ENCODE results near the gene GOLGA8N.
"Not testable (repeated sequence)": the region's sequence is repeated elsewhere in the genome, so short reads cannot be mapped to it uniquely, and the experiment has no call there.

GOLGA8N gene

DNA sequence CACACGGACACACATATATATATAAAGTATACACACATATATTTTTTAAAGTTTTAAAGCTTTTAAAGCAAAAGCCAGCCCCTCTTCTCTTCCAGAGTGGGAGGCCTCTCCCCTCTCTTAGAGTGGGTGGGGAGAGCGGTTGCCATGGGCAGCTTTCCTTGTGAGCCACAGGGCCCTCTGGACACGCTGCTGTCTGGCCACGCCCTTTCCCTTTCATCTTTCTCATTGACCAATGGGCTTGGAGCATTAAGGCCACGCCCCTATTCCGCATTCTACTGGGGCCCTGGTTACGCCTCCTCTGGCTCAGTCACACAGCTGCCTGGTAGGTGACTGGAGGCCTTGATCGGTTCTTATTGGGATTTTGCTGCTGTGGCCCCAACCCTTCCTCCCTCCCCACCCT is at the start of gene GOLGA8N:
GOLGA8N (plus strand) TSS at position 306 of the 400 bp plus-strand sequence.
- not testable (repeated sequence) for FAIRE-seq

DNA sequence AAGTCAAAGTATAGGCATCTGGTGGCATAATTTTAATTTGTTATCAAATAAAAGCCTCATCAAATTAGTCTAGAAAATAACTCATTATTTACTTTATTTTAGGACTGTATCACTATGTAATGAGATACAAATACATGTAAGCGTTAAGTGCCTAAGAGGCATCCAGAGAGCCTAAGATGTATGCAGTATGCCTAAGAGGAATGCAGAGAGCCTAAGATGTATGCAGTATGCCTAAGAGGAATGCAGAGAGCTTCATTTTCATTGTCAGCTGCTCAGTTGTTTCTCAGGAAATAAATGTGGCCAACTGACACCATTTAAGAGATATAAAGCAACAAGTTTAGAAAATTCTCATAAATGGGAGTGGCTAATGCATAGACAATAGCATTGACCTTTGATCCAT is 49.8 kb upstream of the GOLGA8N start:
- FAIRE-seq = not testable (repeated sequence)

DNA sequence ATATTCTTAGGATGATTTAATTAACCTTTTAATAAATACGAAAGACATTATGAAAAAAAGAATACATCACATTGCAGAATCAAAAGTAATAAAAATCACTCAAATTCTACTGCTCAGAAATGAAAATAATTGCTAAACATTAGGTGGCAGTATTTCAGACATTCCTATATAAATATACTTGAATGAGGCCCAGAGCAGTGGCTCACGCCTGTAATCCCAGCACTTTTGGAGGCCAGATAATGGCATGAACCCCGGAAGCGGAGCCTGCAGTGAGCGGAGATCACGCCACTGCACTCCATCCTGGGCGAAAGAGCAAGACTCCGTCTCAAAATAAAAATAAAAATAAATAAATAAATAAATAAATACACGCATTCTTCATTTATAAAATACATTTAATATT is 48.1 kb upstream of the GOLGA8N start:
- peak; percentile 78 for FAIRE-seq

DNA sequence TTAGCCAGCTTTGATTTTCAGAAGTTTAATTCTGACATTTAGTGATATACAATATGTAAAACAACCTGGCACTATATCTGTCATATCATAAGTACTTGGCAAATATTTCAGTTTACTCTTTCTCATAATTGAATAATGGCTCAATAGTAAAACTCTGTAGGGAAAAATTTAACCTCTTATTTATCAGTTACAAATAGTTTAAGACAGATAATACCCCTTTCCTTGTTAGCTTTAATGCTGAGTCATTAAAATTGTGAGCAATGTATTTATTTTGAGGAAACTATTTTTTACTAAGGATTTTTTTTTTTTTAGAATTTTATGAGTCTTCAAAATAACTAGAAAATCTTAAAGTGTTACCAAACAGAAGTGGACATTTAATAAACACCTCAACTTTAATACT is 38.7 kb upstream of the GOLGA8N start:
- FAIRE-seq = not testable (repeated sequence)

DNA sequence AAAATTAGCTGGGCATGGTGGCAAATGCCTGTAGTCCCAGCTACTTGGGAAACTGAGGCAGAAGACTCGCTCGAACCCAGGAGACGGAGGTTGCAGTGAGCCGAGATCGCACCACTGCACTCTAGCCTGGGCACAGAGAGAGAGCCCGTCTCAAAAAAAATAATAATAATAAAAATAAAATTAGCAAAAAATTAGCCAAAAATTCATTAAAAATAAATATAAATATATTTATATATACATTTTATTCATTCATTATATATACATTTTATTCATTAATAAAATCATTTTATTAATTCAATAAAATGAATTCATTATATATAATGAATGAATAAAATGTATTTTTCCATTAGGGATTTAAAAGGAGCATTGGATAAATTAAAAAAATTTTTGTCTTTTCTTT is 31.1 kb upstream of the GOLGA8N start:
- peak; percentile 60 for FAIRE-seq

DNA sequence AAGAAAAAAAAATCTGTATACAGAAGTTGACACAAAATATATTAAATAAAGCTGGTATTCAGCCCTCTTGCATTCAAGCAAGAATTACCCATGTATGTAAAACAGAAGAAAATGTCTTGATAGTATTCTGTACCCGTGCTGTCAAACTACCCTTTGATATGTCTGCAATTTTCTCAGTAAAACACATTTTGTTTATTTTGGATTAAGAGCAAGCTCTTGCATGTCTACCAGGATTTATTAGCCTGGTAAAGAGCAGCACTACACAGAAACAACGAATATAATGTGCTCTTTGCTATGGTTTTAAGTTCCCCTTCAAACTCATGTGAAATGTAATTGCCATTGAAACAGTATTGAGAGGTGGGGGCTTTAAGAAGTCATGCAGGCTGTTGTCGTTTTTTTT is 24.3 kb upstream of the GOLGA8N start:
- not testable (repeated sequence) for FAIRE-seq

DNA sequence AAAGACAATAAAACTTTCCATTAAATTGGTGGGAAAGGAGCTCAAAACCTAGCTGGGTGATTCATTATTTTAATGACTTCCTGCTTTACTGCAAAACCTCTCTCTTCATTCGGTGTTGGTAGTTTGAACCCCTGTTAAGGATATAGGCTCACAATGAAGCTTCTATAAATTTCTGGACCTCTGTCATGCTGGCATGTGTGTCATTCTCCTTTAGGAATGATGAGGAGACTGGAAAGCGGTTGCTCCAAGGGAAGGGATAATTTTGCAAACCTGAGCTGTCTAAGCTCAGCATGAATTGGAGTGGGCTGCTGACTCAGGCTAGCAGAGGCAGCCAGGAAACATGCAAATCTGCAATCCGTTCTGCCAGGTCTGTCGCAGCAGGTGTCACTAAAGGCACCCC is 14.8 kb upstream of the GOLGA8N start:
- FAIRE-seq = not testable (repeated sequence)

DNA sequence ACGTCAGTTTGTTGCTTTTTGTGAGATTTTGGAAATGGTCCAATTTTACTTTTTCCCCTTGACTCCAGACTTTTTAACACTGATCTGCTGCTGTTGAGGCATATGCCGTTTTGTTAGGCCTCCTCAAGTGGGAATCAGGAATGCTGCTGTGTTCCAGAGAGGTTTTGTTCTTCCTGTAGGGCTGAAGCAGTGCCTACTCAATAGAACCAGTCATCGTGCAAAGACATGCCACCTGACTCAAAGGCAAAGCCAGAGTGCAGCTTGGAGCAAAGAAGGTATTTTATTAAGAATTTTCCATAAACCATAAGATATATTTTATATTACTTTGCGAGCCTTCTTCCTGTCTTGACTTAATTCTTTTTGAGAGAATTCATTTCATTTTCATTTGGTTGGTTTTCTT is 7.4 kb upstream of the GOLGA8N start:
- FAIRE-seq = not testable (repeated sequence)

DNA sequence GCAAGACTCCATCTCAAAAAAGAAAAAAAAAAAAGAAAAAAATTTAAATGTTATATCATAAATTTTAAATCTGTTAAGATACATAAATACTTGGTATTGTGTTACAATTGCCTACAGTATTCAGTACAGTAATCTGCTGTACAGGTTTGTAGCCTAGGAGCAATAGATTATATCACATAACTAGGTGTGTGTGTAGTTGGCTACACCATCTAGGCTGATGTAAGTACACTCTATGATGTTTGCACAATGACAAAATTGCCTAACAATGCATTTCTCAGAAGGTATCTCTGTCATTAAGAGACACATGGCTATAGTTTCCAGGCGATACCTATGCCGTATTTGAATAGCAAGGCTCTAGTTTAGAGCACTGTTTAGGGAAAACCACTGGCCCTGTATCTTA is 16.3 kb downstream of the GOLGA8N start:
- FAIRE-seq = not testable (repeated sequence)

DNA sequence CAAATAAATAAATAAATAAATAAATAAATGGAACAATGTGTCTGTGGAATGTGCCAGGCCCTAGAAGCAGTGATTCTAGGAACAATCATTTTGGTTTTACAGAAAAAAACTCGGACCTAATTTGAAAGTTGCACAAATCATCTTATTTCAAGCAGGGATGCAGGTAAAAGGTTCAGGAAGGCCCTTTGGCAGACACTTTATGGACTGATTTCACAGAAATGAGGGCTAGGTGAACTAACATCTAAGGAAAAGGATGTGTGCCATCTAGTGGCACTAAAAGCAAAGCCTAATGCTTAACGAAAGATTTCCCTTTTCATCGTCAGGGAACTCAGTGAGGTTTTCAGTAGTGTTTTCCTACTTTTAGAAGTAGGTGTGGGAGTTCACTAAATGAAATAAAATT is 17.5 kb downstream of the GOLGA8N start:
- peak; percentile 78 for FAIRE-seq

DNA sequence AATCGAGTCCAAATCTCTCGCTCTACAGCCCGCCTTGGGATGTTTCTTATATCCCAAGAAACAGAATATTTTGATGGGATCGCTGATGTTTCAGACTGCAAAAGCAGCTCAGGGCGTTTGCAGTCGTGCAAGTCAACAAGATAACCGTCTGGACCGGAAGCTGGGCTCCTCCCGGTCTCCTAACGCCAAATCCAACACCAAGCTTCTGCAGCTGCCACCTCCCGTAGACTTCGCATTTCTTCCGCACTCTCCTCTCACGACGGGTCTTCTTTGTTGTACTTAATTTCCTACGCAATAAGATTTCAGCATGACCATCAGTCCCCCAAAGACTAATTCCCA is 21.4 kb downstream of the GOLGA8N start:
- not testable (repeated sequence) for FAIRE-seq

DNA sequence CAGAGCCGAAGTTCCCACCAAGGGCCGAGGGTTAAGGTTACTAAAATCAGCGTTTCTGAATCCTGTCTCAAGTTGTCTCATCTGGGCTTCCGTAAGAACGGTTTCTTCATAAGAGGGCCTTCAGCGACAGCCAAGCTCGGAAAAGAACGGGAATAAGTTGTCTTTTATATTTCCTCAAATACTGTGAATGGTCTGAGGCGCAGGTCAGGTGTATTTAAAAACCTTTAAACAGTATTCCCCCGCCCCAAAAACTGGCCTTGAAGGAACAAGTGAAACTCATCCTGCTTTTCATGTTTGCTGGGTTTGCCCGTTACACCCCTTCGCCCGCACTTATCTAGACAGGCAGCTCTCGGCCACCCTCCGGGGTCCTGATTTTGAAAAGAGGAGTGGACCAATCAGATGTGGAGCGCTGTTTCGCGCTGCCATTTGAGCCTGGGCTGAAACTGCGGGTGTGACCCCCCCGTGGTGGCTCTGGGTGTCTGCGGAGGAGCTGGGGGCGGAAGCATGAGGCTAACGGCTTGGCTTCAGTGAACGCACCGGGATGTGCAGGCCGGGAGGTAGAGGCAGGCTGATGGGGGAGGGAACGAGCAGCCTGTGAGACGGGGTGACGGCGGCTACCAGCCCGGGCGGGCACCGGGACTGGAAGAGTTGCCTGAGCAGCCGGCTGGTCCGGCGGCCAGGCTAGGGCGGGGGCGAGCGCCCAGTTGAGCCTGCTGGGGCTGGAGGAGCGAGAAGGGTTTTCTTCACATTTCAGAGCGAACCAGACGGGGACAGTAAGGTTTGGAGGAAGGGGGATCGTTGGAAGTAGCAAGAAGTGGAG is 22.0 kb downstream of the GOLGA8N start, which contains the start of gene ARHGAP11A:
ARHGAP11A (plus strand) TSS at position 454 of the 820 bp plus-strand sequence. CDS start 708 bp downstream, outside the sequence.
- FAIRE-seq = peak; percentile 23

DNA sequence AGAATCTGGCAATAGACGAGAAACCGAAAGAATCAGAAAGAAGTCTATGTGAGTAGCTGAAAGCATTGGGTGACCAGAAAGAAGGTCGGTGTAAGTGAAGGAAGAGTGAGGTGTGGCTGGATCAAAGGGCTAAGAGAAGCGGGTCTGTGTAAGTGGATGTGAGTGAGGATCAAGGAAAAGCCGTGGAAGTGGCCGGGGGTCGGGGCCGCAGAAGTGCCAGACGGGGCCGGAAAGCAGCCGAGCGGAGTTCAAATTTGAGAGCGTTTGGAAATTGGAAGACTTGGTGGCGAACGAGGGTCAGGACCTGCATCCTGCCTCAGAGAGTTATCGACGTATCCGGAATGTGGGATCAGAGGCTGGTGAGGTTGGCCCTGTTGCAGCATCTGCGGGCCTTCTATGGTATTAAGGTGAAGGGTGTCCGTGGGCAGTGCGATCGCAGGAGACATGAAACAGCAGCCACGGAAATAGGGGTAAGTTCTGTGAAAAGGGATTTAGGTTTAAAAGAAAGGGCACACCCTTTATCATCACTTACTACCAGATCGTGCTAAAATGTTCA is 22.7 kb downstream of the GOLGA8N start:
- not testable (repeated sequence) for FAIRE-seq

DNA sequence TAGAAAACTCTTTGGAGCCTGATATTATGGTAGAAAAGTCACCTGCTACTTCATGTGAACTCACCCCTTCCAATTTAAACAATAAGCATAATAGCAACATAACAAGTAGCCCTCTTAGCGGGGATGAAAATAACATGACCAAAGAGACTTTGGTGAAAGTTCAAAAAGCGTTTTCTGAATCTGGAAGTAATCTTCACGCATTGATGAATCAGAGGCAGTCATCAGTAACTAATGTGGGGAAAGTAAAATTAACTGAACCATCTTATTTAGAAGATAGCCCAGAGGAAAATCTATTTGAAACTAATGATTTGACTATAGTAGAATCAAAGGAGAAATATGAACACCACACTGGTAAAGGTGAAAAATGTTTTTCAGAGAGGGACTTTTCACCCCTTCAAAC is 43.2 kb downstream of the GOLGA8N start:
- FAIRE-seq = no peak

DNA sequence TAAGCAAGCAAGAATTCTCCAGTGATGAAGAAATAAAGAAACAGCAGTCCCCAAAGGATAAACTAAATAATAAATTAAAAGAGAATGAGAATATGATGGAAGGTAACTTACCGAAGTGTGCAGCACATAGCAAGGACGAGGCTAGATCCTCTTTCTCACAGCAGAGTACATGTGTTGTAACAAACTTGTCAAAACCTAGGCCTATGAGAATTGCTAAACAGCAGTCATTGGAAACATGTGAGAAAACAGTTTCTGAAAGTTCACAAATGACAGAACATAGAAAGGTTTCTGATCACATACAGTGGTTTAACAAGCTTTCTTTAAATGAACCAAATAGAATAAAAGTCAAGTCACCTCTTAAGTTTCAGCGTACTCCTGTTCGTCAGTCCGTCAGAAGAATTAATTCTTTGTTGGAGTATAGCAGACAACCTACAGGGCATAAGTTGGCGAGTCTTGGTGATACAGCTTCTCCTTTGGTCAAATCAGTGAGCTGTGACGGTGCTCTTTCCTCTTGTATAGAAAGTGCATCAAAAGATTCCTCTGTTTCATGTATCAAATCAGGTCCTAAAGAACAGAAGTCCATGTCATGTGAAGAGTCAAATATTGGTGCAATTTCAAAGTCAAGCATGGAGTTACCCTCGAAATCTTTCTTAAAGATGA is 43.8 kb downstream of the GOLGA8N start:
- FAIRE-seq = no peak

DNA sequence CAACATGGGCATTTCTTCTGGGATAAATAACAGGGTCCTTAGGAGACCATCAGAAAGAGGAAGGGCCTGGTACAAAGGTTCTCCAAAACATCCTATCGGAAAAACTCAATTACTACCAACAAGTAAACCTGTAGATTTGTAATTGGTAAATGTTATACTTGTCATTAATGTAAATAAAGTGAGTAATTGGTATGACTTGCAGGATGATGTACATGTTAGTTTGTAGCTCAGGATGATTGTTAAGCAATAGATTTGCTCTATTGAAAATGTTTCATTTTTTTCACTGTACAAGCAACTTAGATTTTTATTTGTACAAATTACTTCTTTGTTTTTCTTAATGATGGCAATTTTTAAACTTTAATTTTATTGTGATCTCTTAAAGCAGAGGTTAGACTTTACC is 44.4 kb downstream of the GOLGA8N start:
- no peak for FAIRE-seq

DNA sequence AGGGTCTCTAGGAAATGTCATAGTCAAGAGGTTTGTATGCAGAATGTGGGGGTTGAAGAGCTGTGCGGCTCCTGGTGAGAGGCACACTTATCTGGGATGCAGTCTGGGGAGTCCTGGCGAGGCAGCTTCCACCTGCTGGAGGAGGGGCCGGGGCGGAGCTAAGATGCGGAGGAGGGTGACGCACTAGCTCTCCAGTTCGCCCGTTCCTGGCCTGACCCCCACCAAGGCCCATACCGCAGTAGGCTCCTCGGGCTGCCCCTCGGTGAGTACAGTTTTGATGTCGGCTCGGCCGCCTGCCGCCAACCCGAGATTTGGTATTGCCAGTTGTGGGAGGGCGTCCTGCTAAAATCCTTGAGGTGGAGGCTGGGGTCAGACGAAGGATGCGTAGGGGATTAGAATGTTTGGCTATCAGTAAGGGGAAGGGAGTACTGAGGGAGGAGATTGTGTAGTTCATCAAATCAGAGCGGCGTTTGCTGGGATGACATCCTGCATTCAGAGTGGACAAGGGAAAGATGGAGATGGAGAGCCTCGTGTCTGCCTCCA is 48.3 kb downstream of the GOLGA8N start, which contains the start of gene SCG5:
SCG5 (plus strand) TSS at position 194 of the 543 bp plus-strand sequence. CDS start 1,883 bp downstream, outside the sequence.
- no peak for FAIRE-seq

DNA sequence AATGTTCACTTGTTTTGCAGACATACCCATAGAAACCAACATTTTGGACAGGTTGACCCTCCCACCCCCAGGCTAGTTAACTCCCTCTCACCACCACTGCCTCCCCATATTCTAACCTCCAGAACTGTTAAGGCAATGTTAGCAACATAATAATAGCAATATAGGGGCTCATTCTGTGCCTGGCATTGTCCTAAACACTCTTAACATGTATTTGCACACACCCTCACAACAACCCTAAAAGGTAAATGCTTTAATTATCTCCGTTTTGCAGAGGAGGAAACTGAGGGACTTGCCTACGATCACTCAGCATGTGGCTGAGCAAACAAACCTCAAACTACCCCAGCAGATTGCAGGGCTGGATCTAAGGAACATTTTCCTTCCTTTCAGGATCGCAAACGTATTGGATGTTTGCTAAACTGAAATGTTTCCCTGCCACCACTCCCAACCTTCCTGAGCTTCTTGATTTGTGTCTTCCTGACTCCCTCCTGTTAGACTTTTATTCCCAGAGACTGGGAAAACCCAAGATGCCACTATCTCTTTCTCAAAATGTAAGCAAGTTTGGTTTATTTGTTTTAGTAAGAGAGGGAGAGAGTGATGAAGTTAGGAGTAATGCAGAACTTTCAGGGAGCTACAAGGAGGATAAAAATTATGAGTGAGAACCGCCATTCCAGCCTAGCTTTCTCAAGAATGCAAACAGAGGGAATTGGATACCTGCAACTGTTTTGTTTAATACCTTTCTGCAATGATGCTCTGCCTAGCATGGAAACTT is 49.6 kb downstream of the GOLGA8N start:
- no peak for FAIRE-seq

DNA sequence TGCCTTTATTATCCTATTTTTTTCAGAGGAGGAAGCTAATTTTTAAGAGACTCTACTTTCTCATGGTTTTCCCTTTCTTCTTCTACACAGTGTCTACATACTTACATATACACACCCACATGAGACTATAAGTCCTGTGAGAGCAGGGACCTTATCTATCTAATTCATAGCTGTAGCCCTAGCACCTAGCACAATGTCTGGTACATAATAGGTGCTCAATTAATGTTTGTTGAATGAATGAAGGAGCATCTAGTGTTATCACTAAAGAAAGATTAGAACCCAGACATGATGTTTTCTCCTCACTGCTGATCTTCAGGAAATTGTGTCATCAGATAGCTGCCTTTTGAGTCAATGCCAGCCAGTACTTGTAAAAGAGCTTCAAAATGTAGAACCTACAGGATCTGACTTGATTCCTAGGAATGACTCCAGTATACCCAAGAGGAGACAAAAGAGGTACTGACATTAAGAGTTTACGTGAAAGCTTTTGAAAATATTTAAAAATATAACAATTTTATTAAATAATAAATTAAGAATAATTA is 50.7 kb downstream of the GOLGA8N start:
- no peak for FAIRE-seq

DNA sequence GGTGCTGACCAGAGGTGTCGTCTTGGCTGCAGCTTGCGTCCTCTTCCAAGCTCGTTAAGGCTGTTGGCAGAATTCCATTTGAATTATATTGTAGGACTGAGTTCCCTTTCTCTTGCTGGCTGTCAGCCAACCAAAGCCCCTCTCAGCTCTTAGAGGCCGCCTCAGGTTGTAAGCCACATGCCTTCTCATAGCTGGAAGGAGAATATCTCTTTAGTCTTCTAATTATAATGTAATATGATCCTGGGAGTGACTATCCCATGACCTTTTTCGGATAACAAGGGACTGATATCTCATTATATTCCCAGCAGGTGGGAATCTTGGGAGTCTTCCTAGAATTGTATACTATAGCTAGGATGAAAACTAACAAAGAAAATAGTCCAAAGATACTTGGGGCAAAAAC is 53.0 kb downstream of the GOLGA8N start:
- FAIRE-seq = no peak

DNA sequence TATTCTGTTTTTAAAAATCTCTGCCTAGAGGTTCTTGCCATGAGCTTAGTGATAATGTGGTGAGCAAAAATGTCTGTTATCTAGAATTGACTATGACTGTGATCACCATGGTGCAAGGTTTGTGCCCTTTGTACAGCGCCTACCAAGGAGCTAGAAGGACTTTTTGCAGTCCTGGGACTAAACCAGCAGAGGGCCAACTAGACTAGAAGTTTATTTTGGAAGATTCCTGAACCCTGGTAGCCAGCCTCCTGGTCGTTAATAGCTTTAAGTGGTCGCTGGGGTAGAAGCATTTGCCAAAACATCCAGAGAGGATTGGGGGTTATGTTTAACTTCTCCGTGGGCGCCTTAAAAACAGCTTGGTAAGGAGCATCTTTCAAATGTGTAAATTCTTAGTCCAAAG is 56.1 kb downstream of the GOLGA8N start:
- no peak for FAIRE-seq

DNA sequence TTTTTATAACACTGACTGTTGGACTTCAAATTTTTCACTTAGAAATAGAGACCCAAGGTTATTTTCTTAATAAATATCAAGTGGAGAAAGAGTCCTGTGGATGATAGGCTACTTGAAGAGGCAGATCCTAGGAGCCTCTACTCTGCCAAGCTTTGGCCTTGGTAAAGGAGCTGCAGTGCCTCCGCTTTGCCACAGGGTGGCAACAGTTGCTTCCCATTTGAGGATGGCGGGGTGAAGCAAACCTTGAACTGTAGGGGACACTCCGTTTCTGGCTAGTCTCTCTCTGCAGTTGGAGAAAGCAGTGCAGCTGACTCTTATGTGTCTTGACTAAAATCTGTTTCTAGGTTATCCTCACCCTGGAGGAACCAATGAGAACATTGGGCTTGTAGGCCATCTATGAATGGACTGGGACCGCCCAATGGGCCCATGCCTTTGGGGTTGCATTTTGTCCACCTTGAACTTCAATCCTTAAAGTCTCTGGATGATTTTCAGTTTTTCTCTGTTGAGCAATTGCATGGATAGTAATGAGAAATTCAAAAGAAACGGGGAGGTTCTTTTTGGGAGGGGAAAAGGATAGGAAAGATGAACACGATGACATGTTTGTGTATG is 58.1 kb downstream of the GOLGA8N start:
- no peak for FAIRE-seq

Data from TTC549 (cell line).